ENCODE results near the gene CCDC144A.
"Not testable (repeated sequence)": the region's sequence is repeated elsewhere in the genome, so short reads cannot be mapped to it uniquely, and the experiment has no call there.

Gene CCDC144A, protein sequence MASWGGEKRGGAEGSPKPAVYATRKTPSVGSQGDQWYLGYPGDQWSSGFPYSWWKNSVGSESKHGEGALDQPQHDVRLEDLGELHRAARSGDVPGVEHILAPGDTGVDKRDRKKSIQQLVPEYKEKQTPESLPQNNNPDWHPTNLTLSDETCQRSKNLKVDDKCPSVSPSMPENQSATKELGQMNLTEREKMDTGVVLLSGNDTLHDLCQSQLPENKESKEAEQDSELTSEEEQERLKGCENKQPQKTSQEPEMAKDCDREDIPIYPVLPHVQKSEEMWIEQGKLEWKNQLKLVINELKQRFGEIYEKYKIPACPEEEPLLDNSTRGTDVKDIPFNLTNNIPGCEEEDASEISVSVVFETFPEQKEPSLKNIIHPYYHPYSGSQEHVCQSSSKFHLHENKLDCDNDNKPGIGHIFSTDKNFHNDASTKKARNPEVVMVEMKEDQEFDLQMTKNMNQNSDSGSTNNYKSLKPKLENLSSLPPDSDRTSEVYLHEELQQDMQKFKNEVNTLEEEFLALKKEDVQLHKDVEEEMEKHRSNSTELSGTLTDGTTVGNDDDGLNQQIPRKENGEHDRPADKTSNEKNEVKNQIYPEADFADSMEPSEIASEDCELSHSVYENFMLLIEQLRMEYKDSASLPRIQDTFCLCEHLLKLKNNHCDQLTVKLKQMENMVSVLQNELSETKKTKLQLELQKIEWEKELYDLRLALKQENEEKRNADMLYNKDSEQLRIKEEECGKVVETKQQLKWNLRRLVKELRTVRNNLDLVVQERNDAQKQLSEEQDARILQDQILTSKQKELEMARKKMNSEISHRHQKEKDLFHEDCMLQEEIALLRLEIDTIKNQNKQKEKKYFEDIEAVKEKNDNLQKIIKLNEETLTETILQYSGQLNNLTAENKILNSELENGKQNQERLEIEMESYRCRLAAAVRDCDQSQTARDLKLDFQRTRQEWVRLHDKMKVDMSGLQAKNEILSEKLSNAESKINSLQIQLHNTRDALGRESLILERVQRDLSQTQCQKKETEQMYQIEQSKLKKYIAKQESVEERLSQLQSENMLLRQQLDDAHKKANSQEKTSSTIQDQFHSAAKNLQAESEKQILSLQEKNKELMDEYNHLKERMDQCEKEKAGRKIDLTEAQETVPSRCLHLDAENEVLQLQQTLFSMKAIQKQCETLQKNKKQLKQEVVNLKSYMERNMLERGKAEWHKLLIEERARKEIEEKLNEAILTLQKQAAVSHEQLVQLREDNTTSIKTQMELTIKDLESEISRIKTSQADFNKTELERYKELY (N-terminal part only)

DNA sequence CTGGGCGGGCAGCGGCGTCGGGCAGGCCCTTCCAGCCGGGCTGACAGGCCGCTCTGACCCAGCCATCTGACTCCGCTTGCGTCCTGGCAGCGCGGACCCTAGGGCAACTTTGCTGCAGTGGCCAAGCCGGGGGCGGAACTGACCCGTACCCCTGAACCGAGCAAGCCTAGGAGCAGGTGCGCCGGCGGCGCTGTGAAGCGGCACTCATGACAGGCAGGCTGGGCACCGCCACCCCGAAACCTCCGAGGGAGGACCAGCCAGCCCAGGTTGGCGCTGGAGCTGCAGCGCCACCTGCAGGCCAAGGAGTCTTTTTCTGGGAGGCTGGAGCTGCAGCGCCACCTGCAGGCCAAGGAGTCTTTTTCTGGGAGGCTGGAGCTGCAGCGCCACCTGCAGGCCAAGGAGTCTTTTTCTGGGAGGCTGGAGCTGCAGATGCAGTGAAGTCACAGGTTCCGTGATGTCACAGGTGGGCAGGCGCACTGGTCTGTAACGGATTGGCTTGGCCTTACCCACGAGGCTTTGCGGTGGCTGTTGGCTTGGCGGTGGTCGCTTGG is at the start of gene CCDC144A:
Gene CCDC144A (plus strand): TSS at position 511 of the 551 bp plus-strand sequence. CDS start 160 bp downstream, outside the sequence.
- H3K27me3 Mint-ChIP-seq, H3K4me1 Mint-ChIP-seq, H3K9me3 Mint-ChIP-seq, H3K36me3 Mint-ChIP-seq, ATAC-seq, H3K27ac Mint-ChIP-seq, H3K4me3 Mint-ChIP-seq: not testable (repeated sequence)

- no peaks in the 10 kb centered on the region for H3K9me3 Mint-ChIP-seq
- no peak for ATAC-seq
- peaks cover 14% of the 10 kb centered on the region for H3K36me3 Mint-ChIP-seq
- no peak overlapping the region for H3K4me3 Mint-ChIP-seq
- no peaks in the 10 kb centered on the region for H3K27me3 Mint-ChIP-seq
- H3K27ac Mint-ChIP-seq, result no peak overlapping the region
- H3K4me1 Mint-ChIP-seq, result peaks cover 24% of the 10 kb centered on the region
These were observed 40.5 kb upstream of the CCDC144A start for GRCh38 chr17:16649585-16649984.

- peaks cover 24% of the 10 kb centered on the region for H3K4me1 Mint-ChIP-seq
- H3K36me3 Mint-ChIP-seq, result peaks cover 11% of the 10 kb centered on the region
- no peak overlapping the region for H3K27ac Mint-ChIP-seq
- H3K9me3 Mint-ChIP-seq, result no peaks in the 10 kb centered on the region
- H3K27me3 Mint-ChIP-seq, result no peaks in the 10 kb centered on the region
- peak overlapping the region; percentile 20 for H3K4me3 Mint-ChIP-seq
- ATAC-seq, result no peak
These were observed 37.8 kb upstream of the CCDC144A start for GRCh38 chr17:16652252-16652651.

DNA sequence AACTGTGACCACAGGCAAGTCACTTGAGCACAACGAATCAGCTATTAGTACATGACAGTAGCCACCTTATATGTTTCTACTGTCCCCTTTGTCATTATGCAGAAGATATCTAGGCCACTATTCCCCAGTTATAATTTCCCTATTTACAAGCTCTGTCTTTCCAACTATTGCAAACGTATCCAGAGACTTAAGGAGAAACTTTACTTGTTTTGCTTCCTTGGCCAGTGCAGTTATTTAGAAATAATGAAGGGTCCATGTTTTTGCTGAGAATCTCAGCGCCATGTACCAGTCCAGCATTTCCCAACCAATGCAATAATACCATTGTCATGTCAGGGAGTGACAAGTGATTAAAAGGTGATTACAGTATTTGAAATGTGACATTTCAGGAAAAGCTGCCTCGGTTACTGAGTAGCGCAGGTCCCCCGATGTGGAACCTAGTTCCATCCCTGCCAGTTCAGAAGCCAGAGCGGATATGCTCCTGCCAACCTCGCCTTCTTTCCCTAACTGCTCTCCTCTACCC is 37.1 kb upstream of the CCDC144A start:
- peak overlapping the region; percentile 83 for H3K27ac Mint-ChIP-seq
- H3K4me3 Mint-ChIP-seq, result peak overlapping the region; percentile 90
- H3K36me3 Mint-ChIP-seq, result peaks cover 11% of the 10 kb centered on the region
- H3K9me3 Mint-ChIP-seq, result no peaks in the 10 kb centered on the region
- H3K27me3 Mint-ChIP-seq, result no peaks in the 10 kb centered on the region
- peaks cover 24% of the 10 kb centered on the region for H3K4me1 Mint-ChIP-seq
- ATAC-seq, result no peak

GRCh38 chr17:16653367-16654041 is 36.5 kb upstream of the CCDC144A start, which contains the start of gene ZNF624:
Gene ZNF624 (minus strand): TSS chr17:16653850.
- ATAC-seq, result peak; percentile 98
- Mint-ChIP-seq H3K9me3 (no peaks in the 10 kb centered on the region), H3K4me1 (peaks cover 24% of the 10 kb centered on the region), H3K36me3 (peaks cover 6% of the 10 kb centered on the region), H3K4me3 (peak within 1 kb of the TSS; percentile 90), H3K27me3 (no peaks in the 10 kb centered on the region), H3K27ac (peak within 1 kb of the TSS; percentile 83)

- Mint-ChIP-seq H3K36me3 (no peaks in the 10 kb centered on the region), H3K4me1 (peaks cover 6% of the 10 kb centered on the region), H3K9me3 (peaks cover 4% of the 10 kb centered on the region), H3K27me3 (peaks cover 35% of the 10 kb centered on the region), H3K27ac (no peak overlapping the region), H3K4me3 (no peak overlapping the region)
- no peak for ATAC-seq
These were observed 28.8 kb upstream of the CCDC144A start for GRCh38 chr17:16661217-16661616.

DNA sequence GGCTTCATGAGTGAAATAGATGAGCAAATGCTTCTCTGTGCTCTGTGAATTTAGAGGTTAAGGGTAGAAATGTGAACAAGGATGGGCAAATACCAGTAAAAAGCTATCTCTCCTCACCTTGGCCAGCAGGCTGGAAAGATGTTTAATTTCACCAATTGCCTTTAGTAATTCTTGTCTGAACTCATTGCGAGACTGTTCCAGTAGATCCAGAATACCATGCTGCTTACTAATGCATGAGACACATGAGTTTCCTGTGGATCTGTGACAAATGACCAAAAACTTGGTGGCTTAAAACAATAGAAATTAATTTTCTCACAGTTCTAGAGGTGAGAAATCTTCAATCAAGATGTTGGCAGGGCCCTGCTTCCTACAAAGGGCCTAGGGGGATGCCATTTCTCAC is 27.1 kb upstream of the CCDC144A start:
- Mint-ChIP-seq H3K4me3 (no peak overlapping the region), H3K27me3 (peaks cover 36% of the 10 kb centered on the region), H3K36me3 (no peaks in the 10 kb centered on the region), H3K4me1 (peaks cover 6% of the 10 kb centered on the region), H3K9me3 (peaks cover 4% of the 10 kb centered on the region), H3K27ac (no peak overlapping the region)
- no peak for ATAC-seq

GRCh38 chr17:16666553-16666906 is 23.5 kb upstream of the CCDC144A start:
- not testable (repeated sequence) for H3K9me3 Mint-ChIP-seq, ATAC-seq, H3K27ac Mint-ChIP-seq, H3K4me1 Mint-ChIP-seq, H3K36me3 Mint-ChIP-seq
- peaks cover 36% of the 10 kb centered on the region for H3K27me3 Mint-ChIP-seq
- H3K4me3 Mint-ChIP-seq, result peak overlapping the region; percentile 21

GRCh38 chr17:16666907-16667636 is 23.0 kb upstream of the CCDC144A start:
- not testable (repeated sequence) for H3K36me3 Mint-ChIP-seq, H3K4me1 Mint-ChIP-seq, ATAC-seq, H3K27ac Mint-ChIP-seq, H3K9me3 Mint-ChIP-seq
- peaks cover 33% of the 10 kb centered on the region for H3K27me3 Mint-ChIP-seq
- H3K4me3 Mint-ChIP-seq, result peak overlapping the region; percentile 69

DNA sequence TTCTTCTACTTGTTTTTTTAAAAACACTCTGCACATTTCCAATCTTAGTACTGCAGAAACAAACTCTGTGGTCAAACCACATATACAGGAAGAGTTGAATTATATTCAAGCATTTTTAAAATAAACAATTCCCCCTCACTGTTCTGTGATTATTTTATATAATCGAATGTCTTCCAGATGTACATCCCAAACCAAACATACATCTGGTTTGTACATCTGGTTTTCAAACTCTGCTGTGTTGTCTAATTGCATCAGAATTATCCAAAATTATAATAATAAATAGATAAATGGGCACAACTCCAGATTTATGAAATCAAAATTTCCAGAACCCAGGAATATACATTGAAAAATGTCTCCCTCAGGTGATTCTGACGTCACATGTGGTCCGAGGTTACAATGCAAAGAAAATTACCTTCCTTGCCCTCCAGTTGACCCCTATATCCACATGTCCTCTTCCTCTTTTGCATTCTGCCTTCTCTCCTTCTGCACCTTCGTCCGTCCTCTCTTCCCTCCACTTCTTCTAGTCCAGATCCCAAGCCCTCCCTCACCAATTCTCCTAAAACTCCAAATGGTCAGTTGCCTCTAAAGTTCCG is 13.3 kb upstream of the CCDC144A start:
- no peaks in the 10 kb centered on the region for H3K36me3 Mint-ChIP-seq

GRCh38 chr17:16683290-16684138 is 6.5 kb upstream of the CCDC144A start:
- H3K9me3 Mint-ChIP-seq, H3K36me3 Mint-ChIP-seq, ATAC-seq, H3K4me3 Mint-ChIP-seq, H3K4me1 Mint-ChIP-seq, H3K27ac Mint-ChIP-seq: not testable (repeated sequence)
- H3K27me3 Mint-ChIP-seq, result peaks cover 41% of the 10 kb centered on the region

More for the DNA sequence above, 13.3 kb upstream of the CCDC144A start:
- Mint-ChIP-seq H3K27ac (no peak overlapping the region), H3K9me3 (no peaks in the 10 kb centered on the region), H3K4me1 (peaks cover 6% of the 10 kb centered on the region), H3K27me3 (peaks cover 11% of the 10 kb centered on the region), H3K4me3 (no peak overlapping the region)
- ATAC-seq, result no peak

DNA sequence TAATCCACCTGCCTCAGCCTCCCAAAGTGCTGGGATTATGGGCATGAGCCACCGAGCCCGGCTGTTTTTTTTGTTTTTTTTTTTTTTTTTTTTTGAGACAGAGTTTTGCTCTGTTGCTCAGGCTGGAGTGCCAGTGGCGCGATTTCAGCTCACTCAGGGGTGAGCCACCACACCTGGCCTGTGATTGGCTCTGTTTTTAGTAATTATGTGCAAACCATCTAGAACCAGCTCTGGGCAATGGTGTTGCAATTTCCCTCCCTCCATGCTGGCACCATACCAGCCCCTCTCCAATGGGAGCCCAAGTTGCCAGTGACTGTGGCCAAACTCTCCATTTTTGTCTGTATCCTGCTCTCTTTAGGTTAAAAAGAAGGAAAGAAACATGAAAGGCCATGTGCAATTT is 4.0 kb upstream of the CCDC144A start:
- H3K9me3 Mint-ChIP-seq, H3K4me1 Mint-ChIP-seq, ATAC-seq, H3K4me3 Mint-ChIP-seq, H3K27ac Mint-ChIP-seq, H3K36me3 Mint-ChIP-seq: not testable (repeated sequence)
- H3K27me3 Mint-ChIP-seq, result peaks cover 32% of the 10 kb centered on the region

GRCh38 chr17:16687151-16687550 is 2.9 kb upstream of the CCDC144A start:
- H3K4me3 Mint-ChIP-seq, H3K36me3 Mint-ChIP-seq, ATAC-seq, H3K4me1 Mint-ChIP-seq, H3K27ac Mint-ChIP-seq, H3K9me3 Mint-ChIP-seq: not testable (repeated sequence)
- peaks cover 26% of the 10 kb centered on the region for H3K27me3 Mint-ChIP-seq
